ENCODE data around the gene CNIH4. TPM values are rescaled to one million over a fixed set of nuclear protein-coding genes. Genes with fewer than 3 reads are reported as not detected.
A peak's percentile ranks its signal among the peaks of the same experiment; 100 is the strongest.
"Not testable (repeated sequence)": the region's sequence is repeated elsewhere in the genome, so short reads cannot be mapped to it uniquely, and the experiment has no call there.

The CNIH4 gene
- 60.8 and 89.4 TPM in 2 replicates for polyA plus RNA-seq (2014; cell fraction: cytosol; rRNA removed)
- 47.2 and 53.1 TPM in 2 replicates for polyA plus RNA-seq (2014; cell fraction: nucleus; rRNA removed)

- peak; percentile 92 for DNase-seq (ENCODE audit: low spot score)
These were observed at the start of gene CNIH4 for GRCh38 chr1:224356685-224357625. Gene CNIH4 (plus strand): TSS chr1:224356879. CDS start chr1:224356925, 46 bp downstream.

- no peak for DNase-seq (ENCODE audit: low spot score)
These were observed 48.6 kb upstream of the CNIH4 start for GRCh38 chr1:224308064-224308463.

GRCh38 chr1:224311503-224311902 is 45.2 kb upstream of the CNIH4 start:
- not testable (repeated sequence) for DNase-seq (ENCODE audit: low spot score)

GRCh38 chr1:224312025-224312424 is 44.7 kb upstream of the CNIH4 start:
- no peak for DNase-seq (ENCODE audit: low spot score)

- no peak for DNase-seq (ENCODE audit: low spot score)
These were observed 39.2 kb upstream of the CNIH4 start for GRCh38 chr1:224317383-224318045.

DNA sequence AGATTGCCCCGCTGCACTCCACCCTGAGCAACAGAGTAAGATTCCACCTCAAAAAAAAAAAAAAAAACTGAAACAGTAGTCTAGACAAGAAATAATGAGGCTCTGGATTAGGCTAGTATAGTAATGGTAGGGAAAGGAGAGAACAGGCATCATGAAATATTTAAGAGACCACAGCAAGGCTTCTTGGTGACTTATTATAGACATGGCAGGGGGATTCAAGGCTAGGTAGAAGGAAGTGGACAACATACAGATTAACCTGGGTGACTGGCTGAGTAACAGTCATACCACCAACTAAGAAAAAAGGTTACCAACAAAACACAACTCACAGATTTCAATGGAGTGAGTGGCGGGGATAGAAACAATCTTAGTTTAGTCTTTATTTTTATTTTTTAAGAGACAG is 35.0 kb upstream of the CNIH4 start:
- DNase-seq (ENCODE audit: low spot score), result no peak

DNA sequence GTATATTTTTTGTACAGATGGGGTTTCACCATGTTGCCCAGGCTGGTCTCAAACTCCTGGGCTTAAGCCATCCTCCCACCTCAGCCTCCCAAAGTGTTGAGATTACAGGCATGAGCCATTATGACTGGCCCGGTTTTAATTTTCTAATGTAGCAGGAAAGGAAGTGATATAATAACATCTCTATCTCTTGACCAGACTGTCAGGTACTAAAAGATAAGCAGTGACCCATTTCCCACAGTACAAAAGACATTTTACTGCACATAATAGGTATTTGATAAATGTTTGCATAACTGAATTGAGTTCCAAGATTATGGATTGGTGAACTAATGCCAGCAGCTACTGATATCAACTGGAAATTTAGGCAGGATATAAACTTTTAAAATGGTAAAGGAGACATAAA is 30.7 kb upstream of the CNIH4 start:
- no peak for DNase-seq (ENCODE audit: low spot score)

- no peak for DNase-seq (ENCODE audit: low spot score)
These were observed 28.0 kb upstream of the CNIH4 start for GRCh38 chr1:224328644-224329043.

- no peak for DNase-seq (ENCODE audit: low spot score)
These were observed 27.2 kb upstream of the CNIH4 start for GRCh38 chr1:224329484-224329841.

- DNase-seq (ENCODE audit: low spot score), result peak; percentile 91
These were observed 26.6 kb upstream of the CNIH4 start, which contains the start of gene NVL for GRCh38 chr1:224329842-224330753. Gene NVL (minus strand): TSS chr1:224330172. CDS start chr1:224330127, 45 bp downstream.

- DNase-seq (ENCODE audit: low spot score), result no peak
These were observed 25.4 kb upstream of the CNIH4 start for GRCh38 chr1:224331326-224331725.

- no peak for DNase-seq (ENCODE audit: low spot score)
These were observed 24.9 kb upstream of the CNIH4 start for GRCh38 chr1:224331824-224332223.

GRCh38 chr1:224333309-224333926 is 23.3 kb upstream of the CNIH4 start:
- peak; percentile 50 for DNase-seq (ENCODE audit: low spot score)

GRCh38 chr1:224333939-224334786 is 22.5 kb upstream of the CNIH4 start:
- no peak for DNase-seq (ENCODE audit: low spot score)

DNA sequence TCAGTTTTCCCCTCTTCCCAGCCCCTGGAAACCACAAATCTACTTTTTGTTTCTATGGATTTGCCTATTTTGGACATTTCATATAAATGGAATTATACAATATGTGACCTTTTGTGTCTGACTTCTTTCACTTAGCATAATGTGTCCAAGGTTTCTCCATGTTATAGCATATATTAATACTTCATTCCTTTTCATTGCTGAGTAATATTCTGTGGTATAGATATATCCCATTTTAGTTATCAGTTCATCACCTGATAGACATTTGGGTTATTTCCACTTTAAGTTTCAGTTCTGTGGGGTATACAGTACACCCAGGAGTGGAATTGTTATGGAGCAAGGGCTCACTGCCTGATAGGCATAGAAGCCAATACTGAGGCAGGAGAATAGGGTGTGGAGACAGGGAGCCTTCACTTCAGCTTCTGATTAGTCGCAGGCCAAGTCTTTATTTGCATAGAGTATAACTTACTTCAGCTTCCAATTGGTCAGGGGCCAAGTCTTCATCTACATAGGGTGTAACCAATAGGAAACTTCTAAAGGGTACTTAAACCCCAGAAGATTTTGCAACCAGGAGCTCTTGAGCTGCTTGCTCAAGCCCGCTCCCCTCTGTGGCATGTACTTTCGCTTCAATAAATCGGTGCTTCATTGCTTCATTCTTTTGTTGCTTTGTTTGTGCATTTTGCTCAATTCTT is 18.4 kb upstream of the CNIH4 start:
- no peak for DNase-seq (ENCODE audit: low spot score)

- DNase-seq (ENCODE audit: low spot score), result no peak
These were observed 17.1 kb upstream of the CNIH4 start for GRCh38 chr1:224339442-224340033.

- DNase-seq (ENCODE audit: low spot score), result peak; percentile 18
These were observed 16.0 kb upstream of the CNIH4 start for GRCh38 chr1:224340453-224341384.

DNA sequence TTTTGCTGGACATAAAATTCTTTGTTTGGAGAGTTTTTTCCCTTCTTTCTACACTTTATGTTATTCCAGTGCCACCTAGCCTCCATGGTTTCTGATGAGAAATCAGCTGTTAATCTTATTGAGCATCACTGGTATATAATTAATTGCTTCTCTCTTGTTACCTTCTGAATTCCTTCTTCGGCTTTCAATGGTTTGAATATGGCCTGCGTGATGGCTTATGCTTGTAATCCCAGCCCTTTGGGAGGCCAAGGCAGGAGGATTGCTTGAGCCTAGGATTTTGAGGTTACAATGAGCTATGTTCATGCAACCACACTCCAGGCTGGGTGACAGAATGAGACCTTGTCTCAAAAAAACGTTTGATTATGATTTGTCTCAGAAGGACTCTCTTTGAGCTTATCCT is 13.0 kb upstream of the CNIH4 start:
- no peak for DNase-seq (ENCODE audit: low spot score)

Data from SK-N-DZ (cell line).